OCI-LY7 (cell line): ENCODE results near the gene PRDM5. TPM values are rescaled to one million over a fixed set of nuclear protein-coding genes. Genes with fewer than 3 reads are reported as not detected.

Experiments used
- BruUV-seq: library from RNA; stranded (reverse); fragments of 400-500 nt; replicated peaks from 2 replicates; lab custom pipeline; 2021; lab: Mats Ljungman, UMichigan
- CTCF ChIA-PET: fragments of 300-600 bp; sonication (Branson Sonifier 250); formaldehyde crosslinking; loops from one replicate; lab custom pipeline; 2022; ENCODE audit warnings: antibody characterized with exemption; ENCODE audit not compliant: unreplicated experiment; lab: Charles Lee
- POLR2A ChIA-PET: fragments of 300-600 bp; sonication (Branson Sonifier 250); formaldehyde crosslinking; loops from one replicate; lab custom pipeline; 2022; ENCODE audit warnings: antibody characterized with exemption; lab: Charles Lee
- DNase-seq: peaks from one replicate; pipeline ENCODE4 v3.0.0-alpha.2; 2015; ENCODE audit warnings: low spot score
- H2AFZ ChIP-seq: fragments of 200-600 bp; sonication (generic), shearing (Covaris generic); 2 replicates; pipeline ENCODE4 v1.6.1; 2014; ENCODE audit warnings: mild to moderate bottlenecking, antibody characterized with exemption, low read length, moderate library complexity
- H3K27ac ChIP-seq: fragments of 200-600 bp; sonication (generic); 2 replicates; pipeline ENCODE4 v1.5.1; 2014; ENCODE audit warnings: mixed run types, low read depth, mild to moderate bottlenecking, moderate library complexity, low read length, inconsistent platforms; ENCODE audit not compliant: poor library complexity, severe bottlenecking
- H3K36me3 ChIP-seq: fragments of 200-600 bp; sonication (generic); 2 replicates; pipeline ENCODE4 v1.6.1; 2014; ENCODE audit warnings: mild to moderate bottlenecking, antibody characterized with exemption, low read length, moderate library complexity, mixed read lengths; ENCODE audit not compliant: insufficient read depth
- H3K4me1 ChIP-seq: fragments of 200-600 bp; sonication (generic); 2 replicates; pipeline ENCODE4 v1.5.1; 2014; ENCODE audit warnings: mild to moderate bottlenecking, low read length; ENCODE audit not compliant: insufficient read depth, poor library complexity, severe bottlenecking
- H3K4me2 ChIP-seq: fragments of 200-600 bp; sonication (generic); 2 replicates; pipeline ENCODE4 v1.6.1; 2014; ENCODE audit warnings: mild to moderate bottlenecking, low read length
- H3K4me3 ChIP-seq: fragments of 200-600 bp; sonication (generic); 2 replicates; pipeline ENCODE4 v1.5.1; 2014; ENCODE audit warnings: mild to moderate bottlenecking, low read depth, low read length; ENCODE audit not compliant: poor library complexity, severe bottlenecking
- H3K79me2 ChIP-seq: fragments of 200-600 bp; sonication (generic); 2 replicates; pipeline ENCODE4 v1.6.1; 2016; ENCODE audit warnings: low read depth, mild to moderate bottlenecking, low read length, moderate library complexity, mixed read lengths; ENCODE audit not compliant: insufficient read depth
- H3K9me2 ChIP-seq: fragments of 200-600 bp; sonication (generic); 2 replicates; pipeline ENCODE4 v1.6.1; 2016; ENCODE audit warnings: mild to moderate bottlenecking, low read length, mixed read lengths; ENCODE audit not compliant: insufficient read depth
- H3K9me3 ChIP-seq: fragments of 200-600 bp; sonication (generic); 2 replicates; pipeline ENCODE4 v1.6.1; 2014; ENCODE audit warnings: mild to moderate bottlenecking, mixed run types, low read length, mixed read lengths
- H4K20me1 ChIP-seq: fragments of 200-600 bp; sonication (generic); 2 replicates; pipeline ENCODE4 v1.6.1; 2014; ENCODE audit warnings: mild to moderate bottlenecking, antibody characterized with exemption, low read length, moderate library complexity, mixed read lengths; ENCODE audit not compliant: insufficient read depth
- CTCF ChIP-seq: fragments of 200-600 bp; sonication (generic); conservative IDR thresholded peaks from 2 replicates; pipeline ENCODE4 v1.5.1; 2014; ENCODE audit warnings: mild to moderate bottlenecking, antibody characterized with exemption, low read length, moderate library complexity, mixed read lengths
- EZH2phosphoT487 ChIP-seq: fragments of 200-600 bp; sonication (generic); IDR thresholded peaks from 2 replicates; pipeline ENCODE4 v1.6.1; 2018; ENCODE audit warnings: low read depth, borderline replicate concordance, mild to moderate bottlenecking, mixed run types, antibody characterized with exemption, low read length, moderate library complexity, mixed read lengths
- intact Hi-C: fragments of 100-400 bp; cut with micrococcal nuclease; formaldehyde crosslinking; loops from one replicate; pipeline ENCODE4 v1.10.0; 2022; ENCODE audit not compliant: unreplicated experiment
- total RNA-seq, 2 experiments: library from RNA; depleted of rRNA in 1 of 2; stranded (reverse); fragments of >200 nt in 1 of 2; shearing (Covaris generic) in 1 of 2; gene quantifications; 2 replicates each; pipeline ENCODE4 v1.2.3, GENCODE V29; 2014 to 2022

PRDM5 gene
- total RNA-seq, 2 experiments from 2014 or later: 0.22 to 0.76 TPM

GRCh38 chr4:120672076-120672475 lies 250.4 kb downstream of the PRDM5 start:
- Histone ChIP-seq H3K4me1 (no peaks in the 10 kb centered on the region), H2AFZ (no peak overlapping the region), H4K20me1 (no peaks in the 10 kb centered on the region), H3K79me2 (no peaks in the 10 kb centered on the region), H3K36me3 (no peaks in the 10 kb centered on the region), H3K27ac (no peak overlapping the region), H3K9me3 (0 out of 2 replicates have a peak, but pooled peaks cover 6% of the 10 kb centered on the region), H3K9me2 (no peaks in the 10 kb centered on the region), H3K4me3 (no peak overlapping the region), H3K4me2 (no peak overlapping the region)
- TF ChIP-seq CTCF: no peak
- ChIA-PET CTCF (no interaction called here), POLR2A (no interaction called here)
- intact Hi-C loops: no loop called here
- no TSS peak for BruUV-seq
- no peak for DNase-seq

- intact Hi-C loops: no loop called here
- H2AFZ ChIP-seq: no peak overlapping the region
- 0 out of 2 replicates have a peak, but pooled peaks cover 6% of the 10 kb centered on the region for H3K9me3 ChIP-seq
- H4K20me1 ChIP-seq: no peaks in the 10 kb centered on the region
- TF ChIP-seq EZH2phosphoT487: no peak
- no peak for TF ChIP-seq CTCF
- H3K27ac ChIP-seq: no peak overlapping the region
- ChIA-PET POLR2A (no interaction called here), CTCF (no interaction called here)
- no peak overlapping the region for H3K4me3 ChIP-seq
- no TSS peak for BruUV-seq
- no peaks in the 10 kb centered on the region for H3K79me2 ChIP-seq
- no peak for DNase-seq
- H3K9me2 ChIP-seq: no peaks in the 10 kb centered on the region
- H3K36me3 ChIP-seq: no peaks in the 10 kb centered on the region
- H3K4me1 ChIP-seq: no peaks in the 10 kb centered on the region
- no peak overlapping the region for H3K4me2 ChIP-seq
These were observed 251.0 kb downstream of the PRDM5 start for GRCh38 chr4:120671538-120671937.

GRCh38 chr4:120667102-120667501 lies 255.4 kb downstream of the PRDM5 start:
- CTCF ChIA-PET: no interaction called here

More at GRCh38 chr4:120667102-120667501, 255.4 kb downstream of the PRDM5 start:
- POLR2A ChIA-PET: interaction anchor here (0.7 to 1.3 kb wide), 2 partner anchors 9 to 114 kb away, joined by 4 to 5 read pairs; no protein-coding TSS in a partner anchor
- no peak overlapping the region for H2AFZ ChIP-seq
- intact Hi-C loops: no loop called here
- H3K9me2 ChIP-seq: no peaks in the 10 kb centered on the region
- H3K27ac ChIP-seq: no peak overlapping the region
- H3K4me1 ChIP-seq: no peaks in the 10 kb centered on the region
- BruUV-seq: no TSS peak
- no peaks in the 10 kb centered on the region for H3K79me2 ChIP-seq
- TF ChIP-seq CTCF (no peak), EZH2phosphoT487 (no peak)
- 0 out of 2 replicates have a peak, but pooled peaks cover 2% of the 10 kb centered on the region for H3K9me3 ChIP-seq
- H3K4me3 ChIP-seq: no peak overlapping the region
- H4K20me1 ChIP-seq: no peaks in the 10 kb centered on the region
- H3K36me3 ChIP-seq: no peaks in the 10 kb centered on the region
- H3K4me2 ChIP-seq: no peak overlapping the region
- DNase-seq: no peak
